WTC11 (cell line): ENCODE data around the gene RAB3A. TPM values are rescaled to one million over a fixed set of nuclear protein-coding genes. Genes with fewer than 3 reads are reported as not detected.

Source experiments
- ATAC-seq: fragments of 200-7000 bp; cut with Tn5 transposase; 2 replicates; pipeline ENCODE4 v1.10.0; 2021; ENCODE audit warnings: mild to moderate bottlenecking, moderate library complexity
- CTCF ChIA-PET: fragments of 300-600 bp; sonication (Branson Sonifier 250); formaldehyde crosslinking; loops from one replicate; lab custom pipeline; 2021; ENCODE audit warnings: antibody characterized with exemption; lab: Charles Lee
- POLR2A ChIA-PET: fragments of 350-600 bp; sonication (Branson Sonifier 250); formaldehyde crosslinking; loops from one replicate; lab custom pipeline; 2021; ENCODE audit warnings: antibody characterized with exemption; lab: Charles Lee
- DNase-seq: peaks from one replicate; pipeline ENCODE4 v3.0.0; 2021; ENCODE audit warnings: low spot score
- H3K27ac Mint-ChIP-seq: 2 replicates; pipeline ENCODE4 v1.8.0; 2021; ENCODE audit warnings: mixed read lengths
- H3K27me3 Mint-ChIP-seq: 2 replicates; pipeline ENCODE4 v1.8.0; 2021; ENCODE audit warnings: low read depth, mild to moderate bottlenecking, moderate library complexity, mixed read lengths
- H3K36me3 Mint-ChIP-seq: 2 replicates; pipeline ENCODE4 v1.8.0; 2021; ENCODE audit warnings: mixed read lengths
- H3K4me1 Mint-ChIP-seq: 2 replicates; pipeline ENCODE4 v1.8.0; 2022; ENCODE audit warnings: mixed read lengths
- H3K4me3 Mint-ChIP-seq: 2 replicates; pipeline ENCODE4 v1.8.0; 2021; ENCODE audit warnings: mild to moderate bottlenecking, moderate library complexity, mixed read lengths
- H3K9me3 Mint-ChIP-seq: 2 replicates; pipeline ENCODE4 v1.8.0; 2021; ENCODE audit warnings: mixed read lengths
- CBFB ChIP-seq: sonication (generic); formaldehyde crosslinking; IDR thresholded peaks from 2 replicates; pipeline ENCODE4 v1.8.1; 2022; ENCODE audit warnings: mild to moderate bottlenecking, low read depth, missing genetic modification reagents
- FOXP1 ChIP-seq: sonication (generic); formaldehyde crosslinking; IDR thresholded peaks from 2 replicates; pipeline ENCODE4 v1.8.0; 2022; ENCODE audit warnings: missing genetic modification reagents, mild to moderate bottlenecking, moderate library complexity, borderline replicate concordance
- FOXP4 ChIP-seq: sonication (generic); formaldehyde crosslinking; IDR thresholded peaks from 2 replicates; pipeline ENCODE4 v1.8.0; 2022; ENCODE audit warnings: mild to moderate bottlenecking, missing genetic modification reagents
- GABPB1 ChIP-seq: sonication (generic); formaldehyde crosslinking; IDR thresholded peaks from 2 replicates; pipeline ENCODE4 v1.8.1; 2023; ENCODE audit warnings: mild to moderate bottlenecking, missing genetic modification reagents
- GTF2I ChIP-seq: fragments of 250-450 bp; sonication (Bioruptor Pico); conservative IDR thresholded peaks from 2 replicates; pipeline ENCODE4 v1.4.0; 2021; ENCODE audit warnings: mild to moderate bottlenecking
- KAT7 ChIP-seq: sonication (generic); formaldehyde crosslinking; IDR thresholded peaks from 2 replicates; pipeline ENCODE4 v1.8.1; 2023; ENCODE audit warnings: missing genetic modification reagents, mild to moderate bottlenecking, borderline replicate concordance
- MLX ChIP-seq: sonication (generic); formaldehyde crosslinking; IDR thresholded peaks from 2 replicates; pipeline ENCODE4 v1.8.1; 2023; ENCODE audit warnings: mild to moderate bottlenecking, missing genetic modification reagents, moderate library complexity
- NR1H2 ChIP-seq: sonication (generic); formaldehyde crosslinking; IDR thresholded peaks from 2 replicates; pipeline ENCODE4 v1.9.0; 2021; ENCODE audit warnings: mild to moderate bottlenecking, moderate library complexity, missing genetic modification reagents
- RORB ChIP-seq: fragments of 250-450 bp; sonication (Bioruptor Pico); IDR thresholded peaks from 2 replicates; pipeline ENCODE4 v1.9.0; 2021; ENCODE audit warnings: mild to moderate bottlenecking
- SOX15 ChIP-seq: fragments of 250-450 bp; sonication (Bioruptor Pico); IDR thresholded peaks from 2 replicates; pipeline ENCODE4 v1.9.0; 2021; ENCODE audit warnings: mild to moderate bottlenecking
- SP1 ChIP-seq: sonication (generic); formaldehyde crosslinking; conservative IDR thresholded peaks from 2 replicates; pipeline ENCODE4 v1.8.1; 2022; ENCODE audit warnings: missing genetic modification reagents
- STAT6 ChIP-seq: sonication (generic); formaldehyde crosslinking; conservative IDR thresholded peaks from 2 replicates; pipeline ENCODE4 v1.8.1; 2023; ENCODE audit warnings: mild to moderate bottlenecking, low read depth, missing genetic modification reagents, moderate library complexity
- TP53 ChIP-seq: sonication (generic); formaldehyde crosslinking; IDR thresholded peaks from 2 replicates; pipeline ENCODE4 v1.8.1; 2023; ENCODE audit warnings: mild to moderate bottlenecking, missing genetic modification reagents
- ZBTB21 ChIP-seq: sonication (generic); formaldehyde crosslinking; IDR thresholded peaks from 2 replicates; pipeline ENCODE4 v1.8.1; 2023; ENCODE audit warnings: mild to moderate bottlenecking, missing genetic modification reagents, borderline replicate concordance
- ZNF317 ChIP-seq: sonication (generic); formaldehyde crosslinking; IDR thresholded peaks from 2 replicates; pipeline ENCODE4 v1.8.1; 2023; ENCODE audit warnings: low read depth, mild to moderate bottlenecking, moderate library complexity, missing genetic modification reagents, borderline replicate concordance
- ZSCAN18 ChIP-seq: fragments of 250-450 bp; sonication (Bioruptor Pico); IDR thresholded peaks from 2 replicates; pipeline ENCODE4 v2.1.2; 2022; ENCODE audit warnings: mild to moderate bottlenecking, moderate library complexity
- total RNA-seq: library from RNA; stranded (reverse); gene quantifications from 3 replicates; pipeline ENCODE4 v1.2.3, GENCODE V29; 2021
- TF ChIP-seq, protein P1 (sequence below): sonication (generic); formaldehyde crosslinking; IDR thresholded peaks from 2 replicates; pipeline ENCODE4 v1.8.0; 2022; ENCODE audit warnings: mild to moderate bottlenecking, missing genetic modification reagents
- TF ChIP-seq, protein P2 (sequence below): sonication (generic); formaldehyde crosslinking; conservative IDR thresholded peaks from 2 replicates; pipeline ENCODE4 v1.8.1; 2022; ENCODE audit warnings: mild to moderate bottlenecking, missing genetic modification reagents
- TF ChIP-seq, protein P3 (sequence below): sonication (generic); formaldehyde crosslinking; IDR thresholded peaks from 2 replicates; pipeline ENCODE4 v1.8.1; 2023; ENCODE audit warnings: mild to moderate bottlenecking, moderate library complexity, missing genetic modification reagents
- TF ChIP-seq, protein P4 (sequence below): sonication (generic); formaldehyde crosslinking; IDR thresholded peaks from 2 replicates; pipeline ENCODE4 v1.8.0; 2023; ENCODE audit warnings: missing genetic modification reagents

The RAB3A gene
- total RNA-seq, 1 experiment from 2014 or later = 12.2 TPM

GRCh38 chr19:18216789-18217188 lies 12.9 kb upstream of the RAB3A start:
- peaks cover 8% of the 10 kb centered on the region for H3K27me3 Mint-ChIP-seq
- TF ChIP-seq FOXP4 (CRISPR knock-in tag) = no peak
- no peak for TF ChIP-seq RORB
- no peak for TF ChIP-seq SP1 (CRISPR knock-in tag)
- ATAC-seq (no peak), DNase-seq (no peak)
- no peaks in the 10 kb centered on the region for H3K36me3 Mint-ChIP-seq
- POLR2A ChIA-PET = no interaction called here
- CTCF ChIA-PET = interaction anchor here (1.0 kb wide), 1 partner anchor 16 kb away, joined by 3 read pairs; no protein-coding TSS in a partner anchor
- no peak overlapping the region; the same call in 1 of the 2 replicates for H3K27ac Mint-ChIP-seq
- no peak overlapping the region for H3K4me3 Mint-ChIP-seq
- no peaks in the 10 kb centered on the region for H3K9me3 Mint-ChIP-seq
- H3K4me1 Mint-ChIP-seq = peaks cover 13% of the 10 kb centered on the region

DNA sequence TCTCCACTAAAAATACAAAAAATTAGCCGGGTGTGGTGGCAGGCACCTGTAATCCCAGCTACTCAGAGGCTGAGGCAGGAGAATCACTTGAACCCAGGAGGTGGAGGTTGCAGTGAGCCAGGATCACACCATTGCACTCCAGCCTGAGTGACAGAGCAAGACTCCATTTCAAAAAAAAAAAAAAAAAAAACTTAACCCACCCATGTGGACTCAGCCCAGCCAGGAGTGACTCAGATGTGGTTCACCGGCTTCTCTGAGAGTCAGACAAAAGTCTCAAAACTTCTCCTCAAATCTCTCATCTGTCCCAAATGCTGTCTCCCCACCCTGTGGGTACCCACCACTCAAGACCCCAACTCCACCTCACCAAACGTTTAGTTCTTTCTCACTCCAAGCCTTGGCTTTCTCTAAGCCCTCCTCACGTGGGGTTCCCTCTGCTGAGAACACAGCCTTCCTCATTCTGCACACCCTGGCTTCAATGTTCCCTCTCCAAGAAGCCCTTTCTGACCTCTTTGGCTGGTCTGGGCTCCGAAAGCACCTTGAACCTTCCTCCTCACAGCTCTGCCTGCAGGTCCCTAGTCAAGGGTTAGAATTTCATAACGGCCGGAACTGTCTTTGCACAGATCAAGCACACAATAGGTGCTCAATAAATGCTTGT lies 11.1 kb upstream of the RAB3A start:
- Mint-ChIP-seq H3K27me3 (peaks cover 3% of the 10 kb centered on the region), H3K36me3 (no peaks in the 10 kb centered on the region), H3K4me1 (peaks cover 2% of the 10 kb centered on the region), H3K4me3 (no peak overlapping the region), H3K9me3 (no peaks in the 10 kb centered on the region), H3K27ac (no peak overlapping the region)
- ChIA-PET CTCF (interaction anchor here (0.7 to 1.8 kb wide), 3 partner anchors 37 to 65 kb away, joined by 3 to 8 read pairs (median 3); no protein-coding TSS in a partner anchor), POLR2A (interaction anchor here (0.8 kb wide), 1 partner anchor 9 kb away, joined by 3 read pairs; no protein-coding TSS in a partner anchor)
- ATAC-seq (no peak), DNase-seq (no peak)
- no peak for TF ChIP-seq SOX15 (CRISPR knock-in tag)
- TF ChIP-seq TP53 = no peak
- no peak for TF ChIP-seq FOXP1
- TF ChIP-seq CBFB (CRISPR knock-in tag) = no peak
- TF ChIP-seq, protein P1, sequence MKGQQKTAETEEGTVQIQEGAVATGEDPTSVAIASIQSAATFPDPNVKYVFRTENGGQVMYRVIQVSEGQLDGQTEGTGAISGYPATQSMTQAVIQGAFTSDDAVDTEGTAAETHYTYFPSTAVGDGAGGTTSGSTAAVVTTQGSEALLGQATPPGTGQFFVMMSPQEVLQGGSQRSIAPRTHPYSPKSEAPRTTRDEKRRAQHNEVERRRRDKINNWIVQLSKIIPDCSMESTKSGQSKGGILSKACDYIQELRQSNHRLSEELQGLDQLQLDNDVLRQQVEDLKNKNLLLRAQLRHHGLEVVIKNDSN (CRISPR knock-in tag) = no peak
- no peak for TF ChIP-seq NR1H2 (CRISPR knock-in tag)
- TF ChIP-seq GABPB1 (CRISPR knock-in tag) = no peak
- TF ChIP-seq, protein P2, sequence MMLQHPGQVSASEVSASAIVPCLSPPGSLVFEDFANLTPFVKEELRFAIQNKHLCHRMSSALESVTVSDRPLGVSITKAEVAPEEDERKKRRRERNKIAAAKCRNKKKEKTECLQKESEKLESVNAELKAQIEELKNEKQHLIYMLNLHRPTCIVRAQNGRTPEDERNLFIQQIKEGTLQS = no peak

DNA sequence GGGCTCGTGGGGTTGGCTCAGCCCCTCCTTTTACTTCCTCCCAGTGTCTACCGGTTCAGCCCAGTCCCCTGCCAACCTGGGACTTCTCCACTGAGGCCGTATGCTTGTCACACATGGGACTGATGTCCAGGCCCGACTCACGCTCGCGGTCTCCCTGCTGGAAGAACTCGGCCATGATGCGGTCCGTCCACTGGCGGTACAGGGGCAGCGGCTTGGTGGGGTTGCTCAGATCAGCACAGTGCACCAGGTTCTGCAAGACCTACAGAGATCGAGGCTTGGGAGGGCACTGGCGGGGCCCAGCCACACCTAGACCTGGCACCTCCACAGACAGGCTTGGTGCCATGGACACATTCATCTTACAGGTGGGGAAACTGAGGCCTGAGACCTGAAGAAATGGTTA lies 7.8 kb upstream of the RAB3A start:
- Mint-ChIP-seq H3K9me3 (no peaks in the 10 kb centered on the region), H3K4me1 (peaks cover 9% of the 10 kb centered on the region; the same call in 1 of the 2 replicates), H3K27me3 (no peaks in the 10 kb centered on the region; the same call in 1 of the 2 replicates), H3K27ac (no peak overlapping the region), H3K36me3 (no peaks in the 10 kb centered on the region), H3K4me3 (no peak overlapping the region)
- no peak for DNase-seq
- POLR2A ChIA-PET = no interaction called here
- CTCF ChIA-PET = interaction anchor here (0.9 kb wide), 1 partner anchor 63 kb away, joined by 3 read pairs; no protein-coding TSS in a partner anchor
- no peak for ATAC-seq
- TF ChIP-seq GABPB1 (CRISPR knock-in tag) = no peak
- TF ChIP-seq ZBTB21 = no peak
- TF ChIP-seq, protein P3, sequence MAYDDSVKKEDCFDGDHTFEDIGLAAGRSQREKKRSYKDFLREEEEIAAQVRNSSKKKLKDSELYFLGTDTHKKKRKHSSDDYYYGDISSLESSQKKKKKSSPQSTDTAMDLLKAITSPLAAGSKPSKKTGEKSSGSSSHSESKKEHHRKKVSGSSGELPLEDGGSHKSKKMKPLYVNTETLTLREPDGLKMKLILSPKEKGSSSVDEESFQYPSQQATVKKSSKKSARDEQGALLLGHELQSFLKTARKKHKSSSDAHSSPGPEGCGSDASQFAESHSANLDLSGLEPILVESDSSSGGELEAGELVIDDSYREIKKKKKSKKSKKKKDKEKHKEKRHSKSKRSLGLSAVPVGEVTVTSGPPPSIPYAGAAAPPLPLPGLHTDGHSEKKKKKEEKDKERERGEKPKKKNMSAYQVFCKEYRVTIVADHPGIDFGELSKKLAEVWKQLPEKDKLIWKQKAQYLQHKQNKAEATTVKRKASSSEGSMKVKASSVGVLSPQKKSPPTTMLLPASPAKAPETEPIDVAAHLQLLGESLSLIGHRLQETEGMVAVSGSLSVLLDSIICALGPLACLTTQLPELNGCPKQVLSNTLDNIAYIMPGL = no peak
- TF ChIP-seq, protein P2 = no peak
- no peak for TF ChIP-seq STAT6 (CRISPR knock-in tag)
- no peak for TF ChIP-seq RORB
- TF ChIP-seq MLX = no peak
- no peak for TF ChIP-seq ZNF317 (CRISPR knock-in tag)
- no peak for TF ChIP-seq KAT7 (CRISPR knock-in tag)
- no peak for TF ChIP-seq ZSCAN18 (CRISPR knock-in tag)
- no peak for TF ChIP-seq GTF2I (CRISPR knock-in tag)
- TF ChIP-seq, protein P4, sequence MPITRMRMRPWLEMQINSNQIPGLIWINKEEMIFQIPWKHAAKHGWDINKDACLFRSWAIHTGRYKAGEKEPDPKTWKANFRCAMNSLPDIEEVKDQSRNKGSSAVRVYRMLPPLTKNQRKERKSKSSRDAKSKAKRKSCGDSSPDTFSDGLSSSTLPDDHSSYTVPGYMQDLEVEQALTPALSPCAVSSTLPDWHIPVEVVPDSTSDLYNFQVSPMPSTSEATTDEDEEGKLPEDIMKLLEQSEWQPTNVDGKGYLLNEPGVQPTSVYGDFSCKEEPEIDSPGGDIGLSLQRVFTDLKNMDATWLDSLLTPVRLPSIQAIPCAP (CRISPR knock-in tag) = no peak
